MM.1S (cell line): ENCODE data around the gene ANKIB1.

Experiments used
- DNase-seq: peaks from one replicate; pipeline ENCODE4 v3.0.0-alpha.2; 2015
- H2AFZ ChIP-seq: fragments of 300-600 bp; sonication (generic); 2 replicates; pipeline ENCODE4 v1.6.0; 2016; ENCODE audit warnings: antibody characterized with exemption, low read length
- H3F3A ChIP-seq: fragments of 300-600 bp; sonication (generic); 2 replicates; pipeline ENCODE4 v1.6.1; 2016; ENCODE audit warnings: mild to moderate bottlenecking, antibody characterized with exemption, low read length, moderate library complexity, mixed read lengths; ENCODE audit not compliant: insufficient read depth
- H3K27ac ChIP-seq: fragments of 300-600 bp; sonication (generic); 2 replicates; pipeline ENCODE4 v1.5.1; 2016; ENCODE audit warnings: mild to moderate bottlenecking, low read length
- H3K27me3 ChIP-seq: fragments of 300-600 bp; sonication (generic); replicated peaks from 2 replicates; pipeline ENCODE4 v1.6.0; 2016; ENCODE audit warnings: low read length; ENCODE audit not compliant: insufficient read depth
- H3K36me3 ChIP-seq: fragments of 300-600 bp; sonication (generic); replicated peaks from 2 replicates; pipeline ENCODE4 v1.6.1; 2016; ENCODE audit warnings: mild to moderate bottlenecking, low read length, mixed read lengths; ENCODE audit not compliant: insufficient read depth
- H3K4me1 ChIP-seq: fragments of 300-600 bp; sonication (generic); 2 replicates; pipeline ENCODE4 v1.6.1; 2016; ENCODE audit warnings: low read length, mixed read lengths
- H3K4me2 ChIP-seq: fragments of 300-600 bp; sonication (generic); 2 replicates; pipeline ENCODE4 v1.6.0; 2016; ENCODE audit warnings: low read depth, low read length
- H3K4me3 ChIP-seq: fragments of 300-600 bp; sonication (generic); 2 replicates; pipeline ENCODE4 v1.5.1; 2016; ENCODE audit warnings: low read length, mixed read lengths
- H3K79me2 ChIP-seq: fragments of 300-600 bp; sonication (generic); 2 replicates; pipeline ENCODE4 v1.6.1; 2016; ENCODE audit warnings: mixed run types, low read length, mixed read lengths
- H3K9ac ChIP-seq: fragments of 300-600 bp; sonication (generic); 2 replicates; pipeline ENCODE4 v1.6.1; 2016; ENCODE audit warnings: low read length, mixed read lengths
- H3K9me2 ChIP-seq: fragments of 300-600 bp; sonication (generic); replicated peaks from 2 replicates; pipeline ENCODE4 v1.6.1; 2016; ENCODE audit warnings: mild to moderate bottlenecking, low read length, mixed read lengths; ENCODE audit not compliant: insufficient read depth
- H3K9me3 ChIP-seq: fragments of 300-600 bp; sonication (generic); replicated peaks from 2 replicates; pipeline ENCODE4 v1.6.1; 2016; ENCODE audit warnings: mild to moderate bottlenecking, low read length, mixed read lengths; ENCODE audit not compliant: insufficient read depth
- H4K20me1 ChIP-seq: fragments of 300-600 bp; sonication (generic); 2 replicates; pipeline ENCODE4 v1.6.1; 2016; ENCODE audit warnings: mild to moderate bottlenecking, low read length, moderate library complexity, mixed read lengths; ENCODE audit not compliant: insufficient read depth
- EZH2 ChIP-seq: fragments of 300-600 bp; sonication (generic); optimal IDR thresholded peaks from 2 replicates; pipeline ENCODE3; 2017; ENCODE audit warnings: low read depth, mild to moderate bottlenecking, antibody characterized with exemption, low read length, mixed read lengths
- EZH2phosphoT487 ChIP-seq: fragments of 300-600 bp; sonication (generic); IDR thresholded peaks from 2 replicates; pipeline ENCODE4 v1.6.1; 2018; ENCODE audit warnings: antibody characterized with exemption, low read length
- TF ChIP-seq, protein P1 (sequence below): fragments of 300-600 bp; sonication (generic); IDR thresholded peaks from 2 replicates; pipeline ENCODE4 v1.5.1; 2016; ENCODE audit warnings: antibody characterized with exemption, low read length, mixed read lengths

ANKIB1 gene

DNA sequence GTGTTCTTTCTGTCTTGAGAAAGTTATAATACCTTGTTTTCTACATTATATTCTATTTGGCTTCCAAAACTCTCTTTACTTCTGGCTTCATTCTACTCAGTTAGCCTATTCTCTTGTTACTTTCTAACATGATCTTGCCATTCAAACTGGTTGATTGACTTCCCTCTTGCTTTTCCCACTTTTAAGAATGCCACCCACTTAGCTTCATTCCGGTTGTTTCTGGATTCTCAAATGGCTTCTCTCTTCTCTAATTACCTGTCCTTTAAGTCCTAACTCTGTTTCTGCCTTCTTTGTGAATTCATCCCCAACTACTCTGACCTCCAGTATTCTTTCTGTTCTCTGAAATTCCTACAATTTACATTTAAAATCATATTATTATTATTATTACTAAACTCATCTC lies 52.0 kb downstream of the ANKIB1 start:
- H3K27ac ChIP-seq, result no peak overlapping the region
- no peaks in the 10 kb centered on the region for H3K9me2 ChIP-seq
- H3K4me1 ChIP-seq, result no peaks in the 10 kb centered on the region
- no peaks in the 10 kb centered on the region for H3F3A ChIP-seq
- no peak overlapping the region for H3K4me2 ChIP-seq
- H3K27me3 ChIP-seq, result no peaks in the 10 kb centered on the region
- no peaks in the 10 kb centered on the region for H4K20me1 ChIP-seq
- TF ChIP-seq EZH2phosphoT487, result no peak
- no peak for TF ChIP-seq EZH2
- TF ChIP-seq, protein P1, sequence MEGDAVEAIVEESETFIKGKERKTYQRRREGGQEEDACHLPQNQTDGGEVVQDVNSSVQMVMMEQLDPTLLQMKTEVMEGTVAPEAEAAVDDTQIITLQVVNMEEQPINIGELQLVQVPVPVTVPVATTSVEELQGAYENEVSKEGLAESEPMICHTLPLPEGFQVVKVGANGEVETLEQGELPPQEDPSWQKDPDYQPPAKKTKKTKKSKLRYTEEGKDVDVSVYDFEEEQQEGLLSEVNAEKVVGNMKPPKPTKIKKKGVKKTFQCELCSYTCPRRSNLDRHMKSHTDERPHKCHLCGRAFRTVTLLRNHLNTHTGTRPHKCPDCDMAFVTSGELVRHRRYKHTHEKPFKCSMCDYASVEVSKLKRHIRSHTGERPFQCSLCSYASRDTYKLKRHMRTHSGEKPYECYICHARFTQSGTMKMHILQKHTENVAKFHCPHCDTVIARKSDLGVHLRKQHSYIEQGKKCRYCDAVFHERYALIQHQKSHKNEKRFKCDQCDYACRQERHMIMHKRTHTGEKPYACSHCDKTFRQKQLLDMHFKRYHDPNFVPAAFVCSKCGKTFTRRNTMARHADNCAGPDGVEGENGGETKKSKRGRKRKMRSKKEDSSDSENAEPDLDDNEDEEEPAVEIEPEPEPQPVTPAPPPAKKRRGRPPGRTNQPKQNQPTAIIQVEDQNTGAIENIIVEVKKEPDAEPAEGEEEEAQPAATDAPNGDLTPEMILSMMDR, result no peak
- H3K36me3 ChIP-seq, result no peaks in the 10 kb centered on the region; the same call in 1 of the 2 replicates
- no peak overlapping the region for H3K4me3 ChIP-seq
- peaks cover 14% of the 10 kb centered on the region; the same call in 1 of the 2 replicates for H3K79me2 ChIP-seq
- no peak overlapping the region for H3K9ac ChIP-seq
- H3K9me3 ChIP-seq, result no peaks in the 10 kb centered on the region
- no peak for DNase-seq
- H2AFZ ChIP-seq, result no peak overlapping the region

DNA sequence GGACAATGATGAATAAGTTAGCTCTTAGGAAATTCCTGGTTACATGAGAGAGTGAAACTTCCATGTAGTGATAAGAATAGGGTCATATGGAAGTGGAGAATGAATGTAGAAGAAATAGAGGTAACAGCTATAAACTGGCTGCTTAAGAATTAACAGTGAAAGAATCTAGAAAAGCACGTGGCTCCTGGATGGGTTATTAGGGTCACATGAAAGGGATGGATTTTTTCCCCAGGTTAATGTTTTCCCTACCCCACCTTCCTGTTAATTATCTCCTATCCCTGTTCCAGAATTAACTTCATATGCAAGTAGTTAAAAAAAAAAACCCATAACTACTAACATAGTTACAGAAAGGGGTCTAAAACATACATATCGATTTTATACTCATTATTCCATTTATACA lies 58.0 kb downstream of the ANKIB1 start:
- no peaks in the 10 kb centered on the region for H3K4me1 ChIP-seq
- no peak overlapping the region for H3K4me3 ChIP-seq
- H2AFZ ChIP-seq, result no peak overlapping the region
- H3K9ac ChIP-seq, result no peak overlapping the region
- H3K9me3 ChIP-seq, result no peaks in the 10 kb centered on the region
- H3K36me3 ChIP-seq, result no peaks in the 10 kb centered on the region; the same call in 1 of the 2 replicates
- H3K9me2 ChIP-seq, result no peaks in the 10 kb centered on the region
- H4K20me1 ChIP-seq, result no peaks in the 10 kb centered on the region
- no peaks in the 10 kb centered on the region for H3K27me3 ChIP-seq
- no peaks in the 10 kb centered on the region for H3F3A ChIP-seq
- DNase-seq, result no peak
- no peak overlapping the region for H3K4me2 ChIP-seq
- H3K79me2 ChIP-seq, result no peaks in the 10 kb centered on the region
- TF ChIP-seq, protein P1, result no peak
- TF ChIP-seq EZH2phosphoT487 (no peak), EZH2 (no peak)
- no peak overlapping the region for H3K27ac ChIP-seq

DNA sequence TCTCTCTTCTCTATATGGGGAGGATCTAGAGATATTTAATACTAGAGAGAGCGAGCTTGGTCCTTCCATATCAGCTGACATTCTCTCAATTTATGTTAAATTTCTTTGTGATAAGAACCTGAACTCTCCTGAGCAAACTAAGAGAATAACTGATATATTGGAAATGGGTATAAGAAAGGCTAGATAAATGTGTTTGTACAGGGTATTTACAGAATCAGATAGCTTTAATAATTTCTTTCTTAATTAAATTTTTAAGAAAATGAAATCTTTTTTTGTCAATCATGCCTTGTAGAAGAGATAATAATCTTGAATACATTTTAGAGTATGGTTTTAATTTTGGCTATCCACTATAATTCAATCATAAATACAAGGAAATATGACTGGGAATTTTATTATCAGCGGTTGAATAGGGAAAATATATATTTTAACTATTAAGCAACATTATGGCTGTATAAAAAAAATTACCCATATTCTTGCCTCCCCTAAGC lies 58.7 kb downstream of the ANKIB1 start:
- TF ChIP-seq EZH2phosphoT487, result no peak
- no peak for TF ChIP-seq EZH2
- TF ChIP-seq, protein P1, result no peak
- Histone ChIP-seq H3K27me3 (no peaks in the 10 kb centered on the region), H3K79me2 (no peaks in the 10 kb centered on the region), H4K20me1 (no peaks in the 10 kb centered on the region), H3K4me2 (no peak overlapping the region), H3K9ac (no peak overlapping the region), H3K4me3 (no peak overlapping the region), H3K27ac (no peak overlapping the region), H3K9me2 (no peaks in the 10 kb centered on the region), H3K36me3 (no peaks in the 10 kb centered on the region; the same call in 1 of the 2 replicates), H2AFZ (no peak overlapping the region), H3K4me1 (no peaks in the 10 kb centered on the region), H3F3A (no peaks in the 10 kb centered on the region), H3K9me3 (no peaks in the 10 kb centered on the region)
- DNase-seq, result no peak

DNA sequence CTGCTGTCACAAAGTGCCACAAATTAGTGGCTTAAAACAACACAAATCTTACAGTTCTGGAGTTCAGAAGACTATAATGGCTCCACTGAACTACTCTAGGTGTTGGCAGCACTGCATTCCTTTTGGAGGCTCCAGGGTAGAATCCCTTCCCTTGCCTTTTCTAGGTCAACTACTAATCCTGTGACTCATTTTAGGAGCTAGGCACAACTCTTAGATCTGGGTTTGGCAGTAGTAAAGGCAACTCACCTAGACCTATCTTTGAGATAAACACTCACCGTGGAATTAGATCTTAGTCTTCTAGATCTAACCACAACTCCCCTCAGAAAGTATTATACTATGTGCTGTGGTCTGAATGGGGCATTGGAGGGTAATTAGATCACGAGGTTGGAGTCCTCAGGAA lies 60.4 kb downstream of the ANKIB1 start:
- Histone ChIP-seq H3F3A (no peaks in the 10 kb centered on the region), H2AFZ (no peak overlapping the region), H3K4me3 (no peak overlapping the region), H3K79me2 (no peaks in the 10 kb centered on the region), H3K4me2 (no peak overlapping the region), H4K20me1 (no peaks in the 10 kb centered on the region), H3K36me3 (no peaks in the 10 kb centered on the region), H3K9me2 (no peaks in the 10 kb centered on the region), H3K9ac (no peak overlapping the region), H3K27me3 (no peaks in the 10 kb centered on the region), H3K4me1 (no peaks in the 10 kb centered on the region), H3K9me3 (no peaks in the 10 kb centered on the region), H3K27ac (no peak overlapping the region)
- DNase-seq, result no peak
- TF ChIP-seq EZH2phosphoT487, result no peak
- no peak for TF ChIP-seq EZH2
- TF ChIP-seq, protein P1, result no peak
